GM12878 (cell line): Measurements from ENCODE around the gene CACNA2D4. TPM values are rescaled to one million over a fixed set of nuclear protein-coding genes. Genes with fewer than 3 reads are reported as not detected.

Source experiments
- CBX3 ChIP-seq: fragments of 200-600 bp; sonication (generic); IDR thresholded peaks from 2 replicates; pipeline ENCODE4 v1.6.1; 2016; ENCODE audit warnings: low read depth, borderline replicate concordance
- HDAC6 ChIP-seq: fragments of 200-600 bp; sonication (generic); IDR thresholded peaks from one replicate; pipeline ENCODE4 v1.8.0; 2017; ENCODE audit warnings: antibody characterized with exemption; ENCODE audit not compliant: unreplicated experiment
- JUND ChIP-seq: IDR thresholded peaks from 2 replicates; pipeline ENCODE4 v1.6.1; 2012; ENCODE audit warnings: low read depth, mild to moderate bottlenecking, low read length, improper control_type of control experiment, moderate library complexity
- SPI1 ChIP-seq: IDR thresholded peaks from 2 replicates; pipeline ENCODE4 v1.6.1; 2011; ENCODE audit warnings: low read depth, mild to moderate bottlenecking, low read length, moderate library complexity, borderline replicate concordance; ENCODE audit not compliant: insufficient read depth
- SREBF2 ChIP-seq: IDR thresholded peaks from 2 replicates; pipeline ENCODE4 v1.6.1; 2012; ENCODE audit warnings: mild to moderate bottlenecking, low read length
- SRF ChIP-seq, 2 experiments: IDR thresholded peaks; 2 replicates each; pipeline ENCODE4 v1.6.1; 2011; ENCODE audit warnings: low read depth in 2 of 2, low read length in 2 of 2, mild to moderate bottlenecking in 1 of 2, moderate library complexity in 1 of 2
- ZNF24 ChIP-seq: fragments of 450-650 bp; IDR thresholded peaks from 2 replicates; pipeline ENCODE4 v1.6.1; 2017; ENCODE audit warnings: antibody characterized with exemption, mild to moderate bottlenecking
- ZNF274 ChIP-seq: IDR thresholded peaks from one replicate; pipeline ENCODE4 v1.8.0; 2011; ENCODE audit not compliant: insufficient read length, insufficient read depth
- polyA plus RNA-seq, 11 experiments: library from polyadenylated mRNA; depleted of rRNA in 4 of 11; unstranded in 6 of 11; stranded (reverse) in 5 of 11; fragments of >200 nt; fragmentation: Nextera tagmentation in 4 of 11; fragmentation: Illumina TruSeq in 1 of 11; extraction: Ambion mirVana in 4 of 11; extraction: Trizol in 1 of 11; gene quantifications; 1 replicate in 1 of 11; 2 replicates in 10 of 11; pipeline versions ENCODE4 v1.2.1 to v1.2.3, GENCODE V29; 2011 to 2016; ENCODE audit warnings: inconsistent platforms in 2 of 11, missing spikeins in 2 of 11, low read depth in 1 of 11
- total RNA-seq, 4 experiments: library from RNA; depleted of rRNA in 3 of 4; stranded (reverse); fragments of >200 nt in 3 of 4; fragmentation: Illumina TruSeq in 1 of 4; extraction: Trizol in 1 of 4; gene quantifications; 2 replicates each; pipeline versions ENCODE4 v1.2.1 to v1.2.3, GENCODE V29; 2013 to 2021
- TF ChIP-seq, protein P1 (sequence below): IDR thresholded peaks from 2 replicates; pipeline ENCODE4 v1.6.1; 2012; ENCODE audit warnings: improper control_type of control experiment, low read depth, low read length; ENCODE audit not compliant: insufficient replicate concordance
- TF ChIP-seq, protein P2 (sequence below): IDR thresholded peaks from 2 replicates; pipeline ENCODE4 v1.6.1; 2012; ENCODE audit warnings: mild to moderate bottlenecking, low read depth, low read length
- TF ChIP-seq, protein P3 (sequence below): fragments of 450-650 bp; IDR thresholded peaks from 2 replicates; pipeline ENCODE4 v1.6.1; 2017; ENCODE audit warnings: mild to moderate bottlenecking, moderate library complexity

The CACNA2D4 gene
- total and polyA plus RNA-seq, 10 of the 15 experiments (the other 5 are each of a cell fraction or from before 2014, with no cell fraction given), result 0.03 to 1.0 (median 0.65) TPM

DNA sequence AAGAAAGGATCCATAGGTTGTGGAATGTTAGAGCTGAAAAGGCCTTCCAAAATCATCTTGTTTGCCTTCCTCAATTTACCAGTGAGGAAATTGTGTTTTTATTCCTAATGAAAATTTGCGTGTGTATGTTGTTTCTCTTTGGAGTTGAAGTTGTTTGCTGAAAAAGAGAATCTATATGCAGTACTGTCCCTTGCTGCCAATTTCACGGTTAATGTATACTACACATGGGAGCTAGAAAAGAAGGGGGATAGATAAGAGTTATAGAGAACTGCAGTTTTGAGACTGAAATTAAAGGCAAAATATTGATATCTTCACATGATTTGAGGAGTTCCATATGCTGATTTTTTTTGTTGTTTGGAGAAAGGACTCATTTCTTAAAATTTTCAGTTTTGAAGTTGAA, 160.1 kb downstream of the CACNA2D4 start (continued):
- TF ChIP-seq, protein P1, sequence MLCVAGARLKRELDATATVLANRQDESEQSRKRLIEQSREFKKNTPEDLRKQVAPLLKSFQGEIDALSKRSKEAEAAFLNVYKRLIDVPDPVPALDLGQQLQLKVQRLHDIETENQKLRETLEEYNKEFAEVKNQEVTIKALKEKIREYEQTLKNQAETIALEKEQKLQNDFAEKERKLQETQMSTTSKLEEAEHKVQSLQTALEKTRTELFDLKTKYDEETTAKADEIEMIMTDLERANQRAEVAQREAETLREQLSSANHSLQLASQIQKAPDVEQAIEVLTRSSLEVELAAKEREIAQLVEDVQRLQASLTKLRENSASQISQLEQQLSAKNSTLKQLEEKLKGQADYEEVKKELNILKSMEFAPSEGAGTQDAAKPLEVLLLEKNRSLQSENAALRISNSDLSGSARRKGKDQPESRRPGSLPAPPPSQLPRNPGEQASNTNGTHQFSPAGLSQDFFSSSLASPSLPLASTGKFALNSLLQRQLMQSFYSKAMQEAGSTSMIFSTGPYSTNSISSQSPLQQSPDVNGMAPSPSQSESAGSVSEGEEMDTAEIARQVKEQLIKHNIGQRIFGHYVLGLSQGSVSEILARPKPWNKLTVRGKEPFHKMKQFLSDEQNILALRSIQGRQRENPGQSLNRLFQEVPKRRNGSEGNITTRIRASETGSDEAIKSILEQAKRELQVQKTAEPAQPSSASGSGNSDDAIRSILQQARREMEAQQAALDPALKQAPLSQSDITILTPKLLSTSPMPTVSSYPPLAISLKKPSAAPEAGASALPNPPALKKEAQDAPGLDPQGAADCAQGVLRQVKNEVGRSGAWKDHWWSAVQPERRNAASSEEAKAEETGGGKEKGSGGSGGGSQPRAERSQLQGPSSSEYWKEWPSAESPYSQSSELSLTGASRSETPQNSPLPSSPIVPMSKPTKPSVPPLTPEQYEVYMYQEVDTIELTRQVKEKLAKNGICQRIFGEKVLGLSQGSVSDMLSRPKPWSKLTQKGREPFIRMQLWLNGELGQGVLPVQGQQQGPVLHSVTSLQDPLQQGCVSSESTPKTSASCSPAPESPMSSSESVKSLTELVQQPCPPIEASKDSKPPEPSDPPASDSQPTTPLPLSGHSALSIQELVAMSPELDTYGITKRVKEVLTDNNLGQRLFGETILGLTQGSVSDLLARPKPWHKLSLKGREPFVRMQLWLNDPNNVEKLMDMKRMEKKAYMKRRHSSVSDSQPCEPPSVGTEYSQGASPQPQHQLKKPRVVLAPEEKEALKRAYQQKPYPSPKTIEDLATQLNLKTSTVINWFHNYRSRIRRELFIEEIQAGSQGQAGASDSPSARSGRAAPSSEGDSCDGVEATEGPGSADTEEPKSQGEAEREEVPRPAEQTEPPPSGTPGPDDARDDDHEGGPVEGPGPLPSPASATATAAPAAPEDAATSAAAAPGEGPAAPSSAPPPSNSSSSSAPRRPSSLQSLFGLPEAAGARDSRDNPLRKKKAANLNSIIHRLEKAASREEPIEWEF, result no peak
- TF ChIP-seq HDAC6 (no peak), JUND (no peak), ZNF274 (no peak), SPI1 (no peak), SREBF2 (no peak), ZNF24 (no peak), CBX3 (no peak), SRF (IDR thresholded peaks at IDR 0.05; ENCODE audit: low read depth in 2 of 2, low read length in 2 of 2) (no peak)
- TF ChIP-seq, protein P2, sequence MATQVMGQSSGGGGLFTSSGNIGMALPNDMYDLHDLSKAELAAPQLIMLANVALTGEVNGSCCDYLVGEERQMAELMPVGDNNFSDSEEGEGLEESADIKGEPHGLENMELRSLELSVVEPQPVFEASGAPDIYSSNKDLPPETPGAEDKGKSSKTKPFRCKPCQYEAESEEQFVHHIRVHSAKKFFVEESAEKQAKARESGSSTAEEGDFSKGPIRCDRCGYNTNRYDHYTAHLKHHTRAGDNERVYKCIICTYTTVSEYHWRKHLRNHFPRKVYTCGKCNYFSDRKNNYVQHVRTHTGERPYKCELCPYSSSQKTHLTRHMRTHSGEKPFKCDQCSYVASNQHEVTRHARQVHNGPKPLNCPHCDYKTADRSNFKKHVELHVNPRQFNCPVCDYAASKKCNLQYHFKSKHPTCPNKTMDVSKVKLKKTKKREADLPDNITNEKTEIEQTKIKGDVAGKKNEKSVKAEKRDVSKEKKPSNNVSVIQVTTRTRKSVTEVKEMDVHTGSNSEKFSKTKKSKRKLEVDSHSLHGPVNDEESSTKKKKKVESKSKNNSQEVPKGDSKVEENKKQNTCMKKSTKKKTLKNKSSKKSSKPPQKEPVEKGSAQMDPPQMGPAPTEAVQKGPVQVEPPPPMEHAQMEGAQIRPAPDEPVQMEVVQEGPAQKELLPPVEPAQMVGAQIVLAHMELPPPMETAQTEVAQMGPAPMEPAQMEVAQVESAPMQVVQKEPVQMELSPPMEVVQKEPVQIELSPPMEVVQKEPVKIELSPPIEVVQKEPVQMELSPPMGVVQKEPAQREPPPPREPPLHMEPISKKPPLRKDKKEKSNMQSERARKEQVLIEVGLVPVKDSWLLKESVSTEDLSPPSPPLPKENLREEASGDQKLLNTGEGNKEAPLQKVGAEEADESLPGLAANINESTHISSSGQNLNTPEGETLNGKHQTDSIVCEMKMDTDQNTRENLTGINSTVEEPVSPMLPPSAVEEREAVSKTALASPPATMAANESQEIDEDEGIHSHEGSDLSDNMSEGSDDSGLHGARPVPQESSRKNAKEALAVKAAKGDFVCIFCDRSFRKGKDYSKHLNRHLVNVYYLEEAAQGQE, result no peak
- TF ChIP-seq, protein P3, sequence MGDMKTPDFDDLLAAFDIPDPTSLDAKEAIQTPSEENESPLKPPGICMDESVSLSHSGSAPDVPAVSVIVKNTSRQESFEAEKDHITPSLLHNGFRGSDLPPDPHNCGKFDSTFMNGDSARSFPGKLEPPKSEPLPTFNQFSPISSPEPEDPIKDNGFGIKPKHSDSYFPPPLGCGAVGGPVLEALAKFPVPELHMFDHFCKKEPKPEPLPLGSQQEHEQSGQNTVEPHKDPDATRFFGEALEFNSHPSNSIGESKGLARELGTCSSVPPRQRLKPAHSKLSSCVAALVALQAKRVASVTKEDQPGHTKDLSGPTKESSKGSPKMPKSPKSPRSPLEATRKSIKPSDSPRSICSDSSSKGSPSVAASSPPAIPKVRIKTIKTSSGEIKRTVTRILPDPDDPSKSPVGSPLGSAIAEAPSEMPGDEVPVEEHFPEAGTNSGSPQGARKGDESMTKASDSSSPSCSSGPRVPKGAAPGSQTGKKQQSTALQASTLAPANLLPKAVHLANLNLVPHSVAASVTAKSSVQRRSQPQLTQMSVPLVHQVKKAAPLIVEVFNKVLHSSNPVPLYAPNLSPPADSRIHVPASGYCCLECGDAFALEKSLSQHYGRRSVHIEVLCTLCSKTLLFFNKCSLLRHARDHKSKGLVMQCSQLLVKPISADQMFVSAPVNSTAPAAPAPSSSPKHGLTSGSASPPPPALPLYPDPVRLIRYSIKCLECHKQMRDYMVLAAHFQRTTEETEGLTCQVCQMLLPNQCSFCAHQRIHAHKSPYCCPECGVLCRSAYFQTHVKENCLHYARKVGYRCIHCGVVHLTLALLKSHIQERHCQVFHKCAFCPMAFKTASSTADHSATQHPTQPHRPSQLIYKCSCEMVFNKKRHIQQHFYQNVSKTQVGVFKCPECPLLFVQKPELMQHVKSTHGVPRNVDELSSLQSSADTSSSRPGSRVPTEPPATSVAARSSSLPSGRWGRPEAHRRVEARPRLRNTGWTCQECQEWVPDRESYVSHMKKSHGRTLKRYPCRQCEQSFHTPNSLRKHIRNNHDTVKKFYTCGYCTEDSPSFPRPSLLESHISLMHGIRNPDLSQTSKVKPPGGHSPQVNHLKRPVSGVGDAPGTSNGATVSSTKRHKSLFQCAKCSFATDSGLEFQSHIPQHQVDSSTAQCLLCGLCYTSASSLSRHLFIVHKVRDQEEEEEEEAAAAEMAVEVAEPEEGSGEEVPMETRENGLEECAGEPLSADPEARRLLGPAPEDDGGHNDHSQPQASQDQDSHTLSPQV, result no peak
